HepG2 (cell line): ENCODE data around the gene KIF3A. TPM values are rescaled to one million over a fixed set of nuclear protein-coding genes. Genes with fewer than 3 reads are reported as not detected.

ENCODE experiments used
- ATAC-seq: fragments of 200-7000 bp; cut with Tn5 transposase; 3 replicates; pipeline ENCODE4 v1.9.1; 2020; ENCODE audit warnings: mild to moderate bottlenecking, moderate library complexity
- BruUV-seq: library from RNA; stranded (reverse); fragments of 400-500 nt; replicated peaks from 2 replicates; lab custom pipeline; 2021; lab: Mats Ljungman, UMichigan
- CTCF ChIA-PET: fragments of 300-600 bp; formaldehyde crosslinking; extraction: SDS; loops from one replicate; lab custom pipeline; 2021; ENCODE audit warnings: low total read pairs, inconsistent platforms, low intra/inter-chr PET ratio; lab: Yijun Ruan, JAX
- POLR2A ChIA-PET: fragments of 350-600 bp; sonication (Branson Sonifier 250); formaldehyde crosslinking; loops from one replicate; lab custom pipeline; 2020; ENCODE audit warnings: antibody characterized with exemption, inconsistent platforms; lab: Yijun Ruan, JAX
- DNase-seq: peaks from one replicate; pipeline ENCODE4 v3.0.0-alpha.2; 2015; ENCODE audit warnings: low spot score
- FAIRE-seq: peaks from 3 replicates; lab custom pipeline; 2011; peaks lifted over from hg19 to GRCh38; lab: Jason Lieb, UNC
- H2AFZ ChIP-seq: one replicate; pipeline ENCODE4 v1.6.1; 2011; ENCODE audit warnings: low read length, inconsistent platforms
- H3K27ac ChIP-seq: fragments of 300-600 bp; 3 replicates; pipeline ENCODE4 v1.8.0; 2011; ENCODE audit warnings: mixed run types, mild to moderate bottlenecking, mixed read lengths, low read length, inconsistent platforms; ENCODE audit not compliant: insufficient read depth; ENCODE audit errors: extremely low read length
- H3K27me3 ChIP-seq, 2 experiments: fragments of 200-600 bp in 1 of 2; 2 replicates in 1 of 2; 3 replicates in 1 of 2; pipeline versions ENCODE4 v1.6.0 to v1.8.0; 2011; ENCODE audit warnings: low read length in 2 of 2, mild to moderate bottlenecking in 2 of 2, moderate library complexity in 2 of 2, inconsistent platforms in 1 of 2; ENCODE audit not compliant: insufficient read depth in 2 of 2, control insufficient read depth in 1 of 2
- H3K36me3 ChIP-seq, 2 experiments: fragments of 200-600 bp in 1 of 2; replicated peaks in 1 of 2; 2 replicates in 1 of 2; 3 replicates in 1 of 2; pipeline versions ENCODE4 v1.5.1 to v1.8.0; 2011; ENCODE audit warnings: low read length in 2 of 2, inconsistent platforms in 1 of 2; ENCODE audit not compliant: insufficient read depth in 2 of 2, control insufficient read depth in 1 of 2
- H3K4me1 ChIP-seq: 2 replicates; pipeline ENCODE4 v1.5.1; 2012; ENCODE audit warnings: low read length, inconsistent platforms; ENCODE audit not compliant: insufficient read depth
- H3K4me2 ChIP-seq: 2 replicates; pipeline ENCODE4 v1.6.0; 2011; ENCODE audit warnings: low read depth, low read length, inconsistent platforms
- H3K4me3 ChIP-seq, 3 experiments: fragments of 200-600 bp in 1 of 3; sonication (generic), shearing (Covaris generic) in 1 of 3; replicated peaks in 1 of 3; 2 replicates each; pipeline ENCODE4 v1.5.1; 2011 to 2016; ENCODE audit warnings: low read length in 3 of 3, inconsistent platforms in 2 of 3, low read depth in 2 of 3, mild to moderate bottlenecking in 2 of 3, control low read depth in 1 of 3, mixed read lengths in 1 of 3; ENCODE audit not compliant: insufficient read depth in 1 of 3
- H3K79me2 ChIP-seq: one replicate; pipeline ENCODE4 v1.6.1; 2011; ENCODE audit warnings: low read length, inconsistent platforms; ENCODE audit not compliant: insufficient read depth
- H3K9ac ChIP-seq: 2 replicates; pipeline ENCODE4 v1.6.0; 2011; ENCODE audit warnings: mild to moderate bottlenecking, low read depth, low read length, inconsistent platforms; ENCODE audit not compliant: insufficient read depth
- H3K9me3 ChIP-seq: 2 replicates; pipeline ENCODE4 v1.5.1; 2012; ENCODE audit warnings: mild to moderate bottlenecking, low read length
- H4K20me1 ChIP-seq: 2 replicates; pipeline ENCODE4 v1.6.0; 2011; ENCODE audit warnings: inconsistent platforms, mild to moderate bottlenecking, low read length, moderate library complexity; ENCODE audit not compliant: insufficient read depth
- ARNTL ChIP-seq: sonication (generic); formaldehyde crosslinking; IDR thresholded peaks from 2 replicates; pipeline ENCODE4 v1.4.0; 2020; ENCODE audit warnings: mild to moderate bottlenecking, missing genetic modification reagents
- ESRRA ChIP-seq: sonication (generic); formaldehyde crosslinking; IDR thresholded peaks from 2 replicates; pipeline ENCODE4 v1.5.1; 2020; ENCODE audit warnings: mild to moderate bottlenecking, low read depth, missing genetic modification reagents
- HDAC1 ChIP-seq: sonication (generic); formaldehyde crosslinking; IDR thresholded peaks from 2 replicates; pipeline ENCODE4 v1.5.1; 2020; ENCODE audit warnings: mild to moderate bottlenecking, missing genetic modification reagents
- HES4 ChIP-seq: sonication (generic); formaldehyde crosslinking; IDR thresholded peaks from 2 replicates; pipeline ENCODE4 v1.9.0; 2021; ENCODE audit warnings: mild to moderate bottlenecking, missing genetic modification reagents, borderline replicate concordance
- IKZF5 ChIP-seq: IDR thresholded peaks from 2 replicates; pipeline ENCODE4 v1.6.1; 2018; ENCODE audit warnings: missing genetic modification reagents, mild to moderate bottlenecking, missing compliant biosample characterization
- KDM5B ChIP-seq: sonication (generic); formaldehyde crosslinking; IDR thresholded peaks from 2 replicates; pipeline ENCODE4 v1.4.0; 2020; ENCODE audit warnings: missing genetic modification reagents, mild to moderate bottlenecking, borderline replicate concordance
- KLF9 ChIP-seq: IDR thresholded peaks from 2 replicates; pipeline ENCODE4 v1.6.1; 2016; ENCODE audit warnings: low read depth
- NR2F6 ChIP-seq, 2 experiments: IDR thresholded peaks; 2 replicates each; pipeline ENCODE4 v1.6.1; 2016; ENCODE audit warnings: antibody characterized with exemption in 1 of 2, mild to moderate bottlenecking in 1 of 2
- SP5 ChIP-seq: IDR thresholded peaks from 2 replicates; pipeline ENCODE4 v1.6.1; 2016; ENCODE audit warnings: low read depth, borderline replicate concordance
- TBX3 ChIP-seq: fragments of 450-650 bp; IDR thresholded peaks from 2 replicates; pipeline ENCODE4 v1.6.1; 2017; ENCODE audit warnings: antibody characterized with exemption, mild to moderate bottlenecking, inconsistent platforms, borderline replicate concordance
- ZNF317 ChIP-seq: sonication (generic); formaldehyde crosslinking; IDR thresholded peaks from 2 replicates; pipeline ENCODE4 v1.5.0; 2020; ENCODE audit warnings: mild to moderate bottlenecking, missing genetic modification reagents
- ZNF329 ChIP-seq: sonication (generic); formaldehyde crosslinking; IDR thresholded peaks from 2 replicates; pipeline ENCODE4 v1.9.0; 2021; ENCODE audit warnings: low read depth, mild to moderate bottlenecking, missing genetic modification reagents
- ZNF589 ChIP-seq: sonication (generic); formaldehyde crosslinking; conservative IDR thresholded peaks from 2 replicates; pipeline ENCODE4 v1.8.0; 2022; ENCODE audit warnings: mild to moderate bottlenecking, moderate library complexity, missing genetic modification reagents
- ZNF644 ChIP-seq: IDR thresholded peaks from 2 replicates; pipeline ENCODE4 v1.6.1; 2016; ENCODE audit warnings: low read depth
- ZNF772 ChIP-seq: sonication (generic); formaldehyde crosslinking; IDR thresholded peaks from 2 replicates; pipeline ENCODE4 v1.5.0; 2020; ENCODE audit warnings: mild to moderate bottlenecking, missing genetic modification reagents
- WGBS: methylation state at CpG from one replicate; pipeline ENCODE4 v1.1.6; 2017; ENCODE audit warnings: low lambda C conversion rate; 5-methylcytosine and 5-hydroxymethylcytosine counted together
- in situ Hi-C: cut with HindIII; loops from 2 replicates; pipeline ENCODE4 v1.10.0; 2017; ENCODE audit warnings: low pct_unique_long_range_greater_than_20kb; ENCODE audit not compliant: extremely low pct_ligation_motif_present
- intact Hi-C: fragments of 100-400 bp; cut with micrococcal nuclease; formaldehyde crosslinking; loops from one replicate; pipeline ENCODE4 v1.10.0; 2022; ENCODE audit not compliant: unreplicated experiment
- polyA plus RNA-seq, 8 experiments: library from polyadenylated mRNA; depleted of rRNA in 3 of 8; stranded (reverse) in 7 of 8; unstranded in 1 of 8; fragments of >200 nt; fragmentation: Illumina TruSeq in 4 of 8; extraction: Trizol in 4 of 8; gene quantifications; 2 replicates each; pipeline versions ENCODE4 v1.2.1 to v1.2.3, GENCODE V29; 2011 to 2016; ENCODE audit warnings: low read depth in 4 of 8, missing spikeins in 1 of 8, mixed read lengths in 1 of 8; ENCODE audit not compliant: insufficient read depth in 1 of 8
- total RNA-seq, 5 experiments: library from RNA; depleted of rRNA; stranded (reverse); fragments of >200 nt; fragmentation: Illumina TruSeq; extraction: Trizol; gene quantifications; 2 replicates each; pipeline ENCODE4 v1.2.3, GENCODE V29; 2016; ENCODE audit warnings: low read depth in 1 of 5

Gene KIF3A
- total and polyA plus RNA-seq, 2 of the 13 experiments (the other 11 are each of a cell fraction or from before 2014, with no cell fraction given), result 2.3 to 8.4 TPM

- CTCF ChIA-PET, result no interaction called here
- 96% methylated on average over 10 of the region's 12 CpGs for WGBS
- Histone ChIP-seq H2AFZ (no peak overlapping the region), H3K9me3 (no peaks in the 10 kb centered on the region), H4K20me1 (no peaks in the 10 kb centered on the region), H3K27ac (no peak overlapping the region), H3K4me2 (no peak overlapping the region), H3K36me3 (peaks cover 14 to 51% of the 10 kb centered on the region in 2 experiments; a peak in 4 of 5 replicates), H3K79me2 (peaks cover 22% of the 10 kb centered on the region), H3K9ac (no peak overlapping the region), H3K4me1 (peaks cover 1% of the 10 kb centered on the region), H3K4me3 (no peak overlapping the region), H3K27me3 (no peaks in the 10 kb centered on the region)
- POLR2A ChIA-PET, result no interaction called here
- TF ChIP-seq ZNF329 (no peak), KDM5B (no peak), ZNF644 (CRISPR knock-in tag) (no peak)
- in situ Hi-C loops (no loop called here), intact Hi-C loops (no loop called here)
- DNase-seq (no peak), FAIRE-seq (no peak), ATAC-seq (no peak)
- no TSS peak for BruUV-seq
These were observed 28.1 kb upstream of the KIF3A start for GRCh38 chr5:132765311-132766019.

- no peaks in the 10 kb centered on the region for H3K27me3 ChIP-seq
- H3K4me2 ChIP-seq, result no peak overlapping the region
- intact Hi-C loops, result no loop called here
- WGBS, result 97% methylated on average over 5 of the region's 7 CpGs
- no peak for ATAC-seq
- FAIRE-seq, result no peak
- no peak for DNase-seq
- no TSS peak for BruUV-seq
- no peaks in the 10 kb centered on the region for H4K20me1 ChIP-seq
- H3K9ac ChIP-seq, result no peak overlapping the region
- H3K9me3 ChIP-seq, result no peaks in the 10 kb centered on the region
- H2AFZ ChIP-seq, result no peak overlapping the region
- H3K36me3 ChIP-seq, result peaks cover 15 to 58% of the 10 kb centered on the region in 2 experiments; a peak in 4 of 5 replicates
- peaks cover 20% of the 10 kb centered on the region for H3K79me2 ChIP-seq
- ChIA-PET CTCF (no interaction called here), POLR2A (no interaction called here)
- in situ Hi-C loops, result no loop called here
- H3K4me3 ChIP-seq, result no peak overlapping the region
- H3K27ac ChIP-seq, result no peak overlapping the region
- no peaks in the 10 kb centered on the region for H3K4me1 ChIP-seq
- TF ChIP-seq SP5 (CRISPR knock-in tag) (no peak), ESRRA (CRISPR knock-in tag) (no peak), IKZF5 (CRISPR knock-in tag) (no peak), KLF9 (CRISPR knock-in tag) (no peak), NR2F6 (IDR thresholded peaks at IDR 0.05) (no peak), NR2F6 (CRISPR knock-in tag; IDR thresholded peaks at IDR 0.05) (no peak), TBX3 (no peak), HES4 (CRISPR knock-in tag) (no peak), ZNF772 (CRISPR knock-in tag) (no peak), HDAC1 (CRISPR knock-in tag) (no peak), ARNTL (CRISPR knock-in tag) (no peak), ZNF589 (no peak), ZNF317 (CRISPR knock-in tag) (no peak)
These were observed 27.4 kb upstream of the KIF3A start for GRCh38 chr5:132764671-132765238.
